ENCODE results near the gene PRIM1.

The PRIM1 gene

DNA sequence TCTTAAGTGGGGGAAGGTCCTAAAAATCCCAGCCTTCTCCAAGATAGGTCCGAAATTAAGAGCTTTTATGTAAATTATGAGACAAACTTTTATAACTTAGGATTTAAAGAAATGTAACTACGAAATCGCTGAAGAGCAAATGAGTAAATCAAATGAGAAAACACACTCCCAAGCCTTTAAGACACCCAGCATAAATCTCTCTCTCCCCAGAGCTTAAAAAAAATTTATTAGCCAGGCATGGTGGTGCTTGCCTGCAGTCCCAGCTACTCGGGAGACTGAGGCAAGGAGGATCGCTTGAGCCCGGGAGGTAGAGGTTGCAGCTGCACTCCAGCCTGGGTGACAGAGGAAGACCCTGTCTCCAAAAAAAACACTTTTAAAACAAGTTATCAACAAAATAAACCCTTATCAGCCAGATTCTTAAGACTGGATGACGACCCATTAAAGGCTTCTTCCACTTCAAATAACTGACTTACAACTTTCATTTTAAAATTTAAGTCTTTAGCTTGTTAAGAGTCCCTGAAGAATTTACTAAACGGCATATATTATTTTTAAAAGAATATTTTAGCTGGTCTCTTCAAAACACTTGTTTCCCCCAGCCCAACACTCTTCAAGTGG, 67.3 kb downstream of the PRIM1 start:
- Histone ChIP-seq H3K27me3 (ENCODE audit: control insufficient read depth, insufficient read depth, low read length) (no peaks in the 10 kb centered on the region), H3K9ac (ENCODE audit: low read depth, low read length) (no peak overlapping the region), H3K9me3 (ENCODE audit: control insufficient read depth, insufficient read depth, low read length) (no peaks in the 10 kb centered on the region), H3K36me3 (ENCODE audit: control insufficient read depth, insufficient read depth, low read length) (peaks cover 21% of the 10 kb centered on the region), H3K4me3 (ENCODE audit: low read depth, low read length) (peak overlapping the region; percentile 39), H3K4me1 (ENCODE audit: control insufficient read depth, insufficient read depth, low read length) (no peaks in the 10 kb centered on the region)

DNA sequence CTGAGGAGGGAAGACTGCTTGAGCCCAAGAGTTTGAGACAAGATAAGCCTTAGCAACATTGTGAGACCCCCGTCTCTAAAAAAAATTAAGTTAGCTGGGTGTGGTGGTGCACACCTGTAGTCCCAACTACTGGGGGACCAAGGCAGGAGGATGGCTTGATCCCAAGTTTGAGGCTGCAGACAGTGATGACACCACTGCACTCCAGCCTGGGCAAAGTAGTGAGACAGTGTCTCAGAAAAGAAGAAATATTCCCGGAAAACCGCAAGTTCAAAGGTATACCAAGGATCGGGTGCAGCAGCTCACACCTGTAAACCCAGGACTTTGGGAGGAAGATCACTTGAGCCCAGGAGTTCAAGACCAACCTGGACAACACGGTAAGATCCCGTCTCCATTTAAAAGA, 69.8 kb downstream of the PRIM1 start:
- H3K4me1 ChIP-seq (ENCODE audit: control insufficient read depth, insufficient read depth, low read length) = no peaks in the 10 kb centered on the region
- no peaks in the 10 kb centered on the region for H3K9me3 ChIP-seq (ENCODE audit: control insufficient read depth, insufficient read depth, low read length)
- H3K36me3 ChIP-seq (ENCODE audit: control insufficient read depth, insufficient read depth, low read length) = peaks cover 16% of the 10 kb centered on the region
- no peak overlapping the region for H3K4me3 ChIP-seq (ENCODE audit: low read depth, low read length)
- no peaks in the 10 kb centered on the region for H3K27me3 ChIP-seq (ENCODE audit: control insufficient read depth, insufficient read depth, low read length)
- H3K9ac ChIP-seq (ENCODE audit: low read depth, low read length) = no peak overlapping the region
